Liver (tissue), 9 donors: ENCODE data around the gene NCAM2. TPM values are rescaled to one million over a fixed set of nuclear protein-coding genes. Genes with fewer than 3 reads are reported as not detected.

ENCODE experiments used
- DNase-seq: peaks from one replicate; pipeline ENCODE4 v3.0.0-alpha.2; 2017; ENCODE audit warnings: low spot score
- H3K27ac ChIP-seq, 2 donors: one replicate each; pipeline ENCODE4 v1.7.0; 2013; ENCODE audit warnings: inconsistent platforms in 2 of 2, low read length in 2 of 2, control low read depth in 1 of 2, low read depth in 1 of 2, mild to moderate bottlenecking in 1 of 2
- H3K27me3 ChIP-seq, 4 donors: one replicate each; pipeline versions ENCODE4 v1.6.1 to v1.7.0; 2013; ENCODE audit warnings: low read length in 3 of 4, inconsistent platforms in 1 of 4, mild to moderate bottlenecking in 1 of 4, moderate library complexity in 1 of 4; ENCODE audit not compliant: control insufficient read depth in 4 of 4, insufficient read depth in 4 of 4
- H3K36me3 ChIP-seq, 4 donors: one replicate each; pipeline versions ENCODE4 v1.6.1 to v1.7.0; 2013; ENCODE audit warnings: low read length in 3 of 4, mild to moderate bottlenecking in 3 of 4, low read depth in 1 of 4, moderate library complexity in 1 of 4; ENCODE audit not compliant: control insufficient read depth in 4 of 4, insufficient read depth in 3 of 4
- H3K4me1 ChIP-seq, 4 donors: one replicate each; pipeline versions ENCODE4 v1.6.1 to v1.7.0; 2013; ENCODE audit warnings: low read length in 3 of 4, mild to moderate bottlenecking in 3 of 4, moderate library complexity in 1 of 4; ENCODE audit not compliant: control insufficient read depth in 4 of 4, insufficient read depth in 4 of 4
- H3K4me3 ChIP-seq, 3 donors: one replicate each; pipeline versions ENCODE4 v1.6.1 to v1.7.0; 2013; ENCODE audit warnings: low read length in 3 of 3, control low read depth in 1 of 3, low read depth in 1 of 3, mild to moderate bottlenecking in 1 of 3
- H3K9ac ChIP-seq, 2 donors: one replicate each; pipeline ENCODE4 v1.7.0; 2013; ENCODE audit warnings: low read length in 2 of 2, mild to moderate bottlenecking in 2 of 2, moderate library complexity in 2 of 2, control low read depth in 1 of 2, low read depth in 1 of 2
- H3K9me3 ChIP-seq, 4 donors: one replicate each; pipeline versions ENCODE4 v1.6.1 to v1.7.0; 2013; ENCODE audit warnings: low read length in 3 of 4; ENCODE audit not compliant: control insufficient read depth in 4 of 4
- ATF3 ChIP-seq: IDR thresholded peaks from 2 replicates; pipeline ENCODE4 v1.6.1; 2016; ENCODE audit warnings: antibody characterized with exemption
- CTCF ChIP-seq: fragments of 150-350 bp; IDR thresholded peaks from 2 replicates; pipeline ENCODE4 v1.5.1; 2017; ENCODE audit warnings: improper control_type of control experiment, low read depth, low read length; ENCODE audit not compliant: missing input control
- EGR1 ChIP-seq, 2 donors: IDR thresholded peaks; 2 replicates each; pipeline ENCODE4 v1.6.1; 2016 to 2018; ENCODE audit warnings: antibody characterized with exemption in 2 of 2, low read depth in 2 of 2
- FOXA1 ChIP-seq: IDR thresholded peaks from 2 replicates; pipeline ENCODE4 v1.6.1; 2016; ENCODE audit warnings: antibody characterized with exemption
- FOXA2 ChIP-seq: IDR thresholded peaks from 2 replicates; pipeline ENCODE4 v1.6.1; 2016; ENCODE audit warnings: antibody characterized with exemption
- GABPA ChIP-seq, 2 donors: IDR thresholded peaks in 1 of 2; conservative IDR thresholded peaks in 1 of 2; 2 replicates each; pipeline ENCODE4 v1.6.1; 2016; ENCODE audit warnings: antibody characterized with exemption in 2 of 2, mild to moderate bottlenecking in 1 of 2, moderate library complexity in 1 of 2
- HNF4A ChIP-seq, 2 donors: conservative IDR thresholded peaks; 2 replicates each; pipeline ENCODE4 v1.6.1; 2016; ENCODE audit warnings: antibody characterized with exemption in 2 of 2, mild to moderate bottlenecking in 2 of 2
- HNF4G ChIP-seq: IDR thresholded peaks from 2 replicates; pipeline ENCODE4 v1.6.1; 2016; ENCODE audit warnings: antibody characterized with exemption
- JUND ChIP-seq, 2 donors: IDR thresholded peaks; 2 replicates each; pipeline ENCODE4 v1.6.1; 2016; ENCODE audit warnings: antibody characterized with exemption in 2 of 2
- MAX ChIP-seq: IDR thresholded peaks from 2 replicates; pipeline ENCODE4 v1.6.1; 2016; ENCODE audit warnings: antibody characterized with exemption
- NR2F2 ChIP-seq: IDR thresholded peaks from 2 replicates; pipeline ENCODE4 v1.6.1; 2016; ENCODE audit warnings: antibody characterized with exemption
- RAD21 ChIP-seq, 2 donors: IDR thresholded peaks; 2 replicates each; pipeline ENCODE4 v1.6.1; 2016; ENCODE audit warnings: antibody characterized with exemption in 2 of 2, mild to moderate bottlenecking in 2 of 2
- REST ChIP-seq: IDR thresholded peaks from 2 replicates; pipeline ENCODE4 v1.6.1; 2016; ENCODE audit warnings: antibody characterized with exemption, mild to moderate bottlenecking
- RXRA ChIP-seq, 2 donors: IDR thresholded peaks; 2 replicates each; pipeline ENCODE4 v1.6.1; 2017 to 2018; ENCODE audit warnings: antibody characterized with exemption in 2 of 2, mild to moderate bottlenecking in 1 of 2
- SP1 ChIP-seq: IDR thresholded peaks from 2 replicates; pipeline ENCODE4 v1.6.1; 2018; ENCODE audit warnings: antibody characterized with exemption, mild to moderate bottlenecking
- TAF1 ChIP-seq: conservative IDR thresholded peaks from 2 replicates; pipeline ENCODE4 v1.6.1; 2016; ENCODE audit warnings: antibody characterized with exemption, mild to moderate bottlenecking
- YY1 ChIP-seq: IDR thresholded peaks from 2 replicates; pipeline ENCODE4 v1.6.1; 2016; ENCODE audit warnings: antibody characterized with exemption, mild to moderate bottlenecking
- ZBTB33 ChIP-seq: IDR thresholded peaks from 2 replicates; pipeline ENCODE4 v1.6.1; 2016; ENCODE audit warnings: antibody characterized with exemption
- WGBS: extraction: QIAGEN DNeasy Blood & Tissue Kit; methylation state at CpG from one replicate; pipeline ENCODE4 v1.1.7; 2013; 5-methylcytosine and 5-hydroxymethylcytosine counted together
- polyA plus RNA-seq, 2 donors: library from polyadenylated mRNA; stranded (reverse) in 1 of 2; unstranded in 1 of 2; fragments of 200-250 nt in 1 of 2; fragments of >200 nt in 1 of 2; fragmentation: Nextera tagmentation in 1 of 2; extraction: Ambion mirVana in 1 of 2; gene quantifications; one replicate each; pipeline versions ENCODE4 v1.2.1 to v1.2.3, GENCODE V29; 2013 to 2015
- total RNA-seq, 2 donors: library from RNA; depleted of rRNA; stranded (reverse); fragments of >200 nt; gene quantifications; one replicate each; pipeline ENCODE4 v1.2.3, GENCODE V29; 2014
- donor health status: healthy.
- donor health status: healthy.
- donor health status: healthy.
- donor health status: healthy.
- donor health status: healthy.

The NCAM2 gene
- total and polyA plus RNA-seq, 4 donors, result 0.06 to 0.51 (median 0.24) TPM

- H3K4me1 ChIP-seq, result no peaks in the 10 kb centered on the region
- TF ChIP-seq HNF4G (no peak), JUND (IDR thresholded peaks at IDR 0.05) (no peak), GABPA (IDR thresholded peaks at IDR 0.05 in 1 of 2, conservative IDR thresholded peaks at IDR 0.05 in 1 of 2) (no peak), EGR1 (IDR thresholded peaks at IDR 0.05; ENCODE audit: low read depth in 2 of 2) (no peak), TAF1 (no peak), CTCF (no peak), RAD21 (IDR thresholded peaks at IDR 0.05) (no peak), NR2F2 (no peak), MAX (no peak), ZBTB33 (no peak), RXRA (IDR thresholded peaks at IDR 0.05) (no peak), FOXA1 (no peak), SP1 (no peak), REST (no peak), YY1 (no peak), HNF4A (conservative IDR thresholded peaks at IDR 0.05) (no peak), FOXA2 (no peak), ATF3 (no peak)
- DNase-seq, result no peak
- H3K9ac ChIP-seq, result no peak overlapping the region
- H3K9me3 ChIP-seq, result no peaks in the 10 kb centered on the region
- no peaks in the 10 kb centered on the region for H3K36me3 ChIP-seq
- no peak overlapping the region for H3K4me3 ChIP-seq
- 48% methylated on average over 1 of the region's 1 CpG for WGBS
- no peak overlapping the region for H3K27ac ChIP-seq
- H3K27me3 ChIP-seq, result peaks cover 0 to 4% (median 0%) of the 10 kb centered on the region in 4 donors
Measured at GRCh38 chr21:21213297-21213696, 215.1 kb downstream of the NCAM2 start.

- Histone ChIP-seq H3K4me1 (no peaks in the 10 kb centered on the region), H3K9ac (no peak overlapping the region), H3K27me3 (no peaks in the 10 kb centered on the region), H3K36me3 (no peaks in the 10 kb centered on the region), H3K27ac (no peak overlapping the region), H3K9me3 (no peaks in the 10 kb centered on the region), H3K4me3 (no peak overlapping the region)
- WGBS, result 59% methylated on average over 2 of the region's 2 CpGs
- no peak for DNase-seq
- TF ChIP-seq RXRA (IDR thresholded peaks at IDR 0.05) (no peak), GABPA (IDR thresholded peaks at IDR 0.05 in 1 of 2, conservative IDR thresholded peaks at IDR 0.05 in 1 of 2) (no peak), ATF3 (no peak)
Measured at GRCh38 chr21:21216047-21216446, 217.8 kb downstream of the NCAM2 start.
